Erythroblast (primary cell): ENCODE measurements around the gene MAK.

ENCODE experiments used
- GATA1 ChIP-seq: IDR thresholded peaks from 2 replicates; pipeline ENCODE4 v1.6.1; 2011; ENCODE audit warnings: low read depth, mild to moderate bottlenecking, control low read depth, low read length, moderate library complexity
- POLR2A ChIP-seq: IDR thresholded peaks from 2 replicates; pipeline ENCODE4 v1.6.1; 2011; ENCODE audit warnings: mild to moderate bottlenecking, low read length

DNA sequence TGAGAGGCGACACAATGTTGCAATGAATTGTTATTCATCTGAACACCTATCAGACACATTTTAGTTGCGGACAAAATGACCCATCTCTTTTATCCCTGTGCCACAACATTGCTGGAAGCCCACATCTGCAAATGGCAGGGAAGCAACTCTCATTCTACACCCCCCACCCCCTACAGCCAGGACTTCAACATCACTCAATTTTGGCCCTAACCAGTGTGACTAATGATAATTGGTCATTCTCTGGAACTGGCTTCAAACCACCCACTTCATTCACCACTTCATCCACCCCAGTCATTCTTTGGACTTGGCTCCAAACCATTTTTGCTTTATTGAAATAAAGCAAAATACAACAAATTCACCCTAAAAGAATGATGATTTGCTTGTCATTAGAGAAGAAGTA, 42.0 kb upstream of the MAK start:
- no peak for TF ChIP-seq GATA1
- no peak for TF ChIP-seq POLR2A
